HG03521 (cell line): ENCODE measurements around the gene EPHX1.
"Not testable (repeated sequence)": the region's sequence is repeated elsewhere in the genome, so short reads cannot be mapped to it uniquely, and the experiment has no call there.

Experiments used
- ATAC-seq: cut with Tn5 transposase; IDR thresholded peaks from one replicate; pipeline ENCODE4 v1.9.1; 2021; ENCODE audit warnings: mild to moderate bottlenecking, moderate library complexity; ENCODE audit not compliant: unreplicated experiment

Gene EPHX1

GRCh38 chr1:225880222-225880588 is 70.3 kb downstream of the EPHX1 start:
- no peak for ATAC-seq

GRCh38 chr1:225880636-225881035 is 70.7 kb downstream of the EPHX1 start:
- ATAC-seq, result no peak

DNA sequence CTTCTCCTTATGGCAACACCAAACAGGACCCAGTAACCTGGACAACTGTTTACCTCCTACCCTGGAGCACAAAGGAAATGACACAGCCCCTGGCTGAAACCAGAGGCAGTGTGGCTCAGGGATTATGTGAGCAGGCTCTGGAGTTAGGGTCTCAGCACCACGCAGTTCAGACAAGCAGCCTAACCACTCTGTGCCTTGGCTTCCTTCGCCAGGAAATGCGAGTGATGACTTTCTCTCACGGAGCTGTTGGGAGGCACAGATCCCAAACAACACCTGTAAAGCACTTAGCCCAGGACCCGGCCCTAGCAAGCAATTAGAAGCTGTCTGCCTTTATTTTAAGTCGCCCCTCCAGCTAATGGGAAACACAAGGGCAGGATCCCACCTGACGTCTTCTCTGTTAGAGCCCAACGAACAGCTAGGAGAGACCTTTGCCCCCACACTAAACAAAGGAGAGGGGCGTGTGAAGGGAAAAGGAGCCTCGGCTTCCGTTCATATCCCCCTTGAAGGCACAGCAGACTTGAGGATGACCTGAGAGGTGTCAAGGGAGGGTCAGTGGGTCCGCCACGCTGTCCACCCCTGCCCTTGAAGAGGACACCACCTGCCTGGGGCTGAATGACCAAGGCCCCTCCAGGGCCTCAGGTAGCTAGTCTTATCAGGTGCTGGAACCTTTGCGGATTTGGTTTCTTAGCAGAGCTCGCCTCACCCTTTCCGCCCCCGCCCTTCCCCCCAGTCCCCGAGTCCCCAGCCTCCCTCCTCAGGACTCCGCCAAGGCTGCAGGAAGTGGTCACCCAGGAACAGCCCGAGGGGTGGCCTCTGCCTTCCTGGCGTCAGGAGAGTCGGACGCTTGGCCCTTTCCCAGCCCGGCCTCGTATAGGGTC is 71.4 kb downstream of the EPHX1 start:
- ATAC-seq, result no peak

- peak; percentile 64 for ATAC-seq
These were observed 72.2 kb downstream of the EPHX1 start, which contains the start of gene TMEM63A for GRCh38 chr1:225881959-225882693. Gene TMEM63A (minus strand): TSS chr1:225882380. CDS start chr1:225877580, 4,800 bp downstream.

GRCh38 chr1:225882694-225883615 is 73.0 kb downstream of the EPHX1 start:
- peak; percentile 14 for ATAC-seq

- no peak for ATAC-seq
These were observed 73.8 kb downstream of the EPHX1 start for GRCh38 chr1:225883616-225884265.

DNA sequence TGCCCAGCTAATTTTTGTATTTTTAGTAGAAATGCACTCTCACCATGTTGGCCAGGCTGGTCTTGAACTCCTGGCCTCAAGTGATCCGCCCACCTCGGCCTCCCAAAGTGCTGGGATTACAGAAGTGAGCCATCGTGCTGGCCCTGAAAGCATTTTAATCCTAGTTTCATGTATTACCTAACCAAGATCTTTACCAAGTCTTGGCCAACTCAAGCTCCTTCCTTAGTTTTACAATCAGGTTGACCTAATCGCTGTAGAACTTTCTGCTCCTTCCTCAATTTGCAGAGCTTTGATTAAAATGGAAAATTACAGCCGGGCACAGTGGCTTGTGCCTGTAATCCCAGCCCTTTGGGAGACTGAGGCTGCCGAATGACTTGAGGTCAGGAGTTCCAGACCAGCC is 75.4 kb downstream of the EPHX1 start:
- no peak for ATAC-seq

DNA sequence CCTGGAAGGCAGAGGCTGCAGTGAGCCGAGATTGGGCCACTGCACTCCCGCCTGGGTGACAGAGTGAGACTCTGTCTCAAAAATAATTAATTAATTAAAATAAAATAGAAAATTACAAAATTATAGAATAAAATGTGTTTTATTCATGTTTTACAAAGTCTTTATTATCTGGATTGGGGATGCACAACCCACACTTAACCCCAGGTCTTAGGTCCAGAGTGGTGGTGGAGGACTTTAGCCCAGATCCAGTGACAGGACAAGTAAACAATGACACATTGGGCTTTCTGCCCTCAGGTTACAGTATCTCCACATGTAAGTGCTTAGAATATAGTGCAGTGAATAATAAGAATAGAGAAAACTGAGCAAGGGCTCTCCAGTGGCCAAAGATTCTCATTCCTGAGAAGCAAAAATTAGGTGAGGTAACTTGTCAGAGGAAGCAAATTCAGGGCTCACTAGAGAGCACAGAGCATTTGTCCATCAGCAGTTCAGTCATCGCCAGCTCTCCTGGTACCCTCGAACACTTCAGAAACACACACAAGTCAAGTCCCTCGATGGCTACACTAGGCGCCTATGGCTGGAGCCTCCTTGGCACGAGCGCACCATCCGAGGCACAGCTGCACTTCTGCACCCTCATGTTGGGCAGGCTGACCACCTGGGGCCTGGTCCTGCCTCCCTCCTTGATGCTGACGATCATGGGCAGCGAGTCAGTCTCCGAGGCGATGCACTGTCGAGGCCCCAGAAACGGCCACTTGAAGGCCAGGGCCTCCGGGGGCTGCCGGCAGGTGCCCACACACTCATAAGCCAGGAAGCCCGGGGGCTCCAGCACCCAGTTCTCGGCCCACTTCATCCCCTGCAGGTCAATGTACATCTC is 76.5 kb downstream of the EPHX1 start:
- ATAC-seq, result no peak

GRCh38 chr1:225887030-225887314 is 77.0 kb downstream of the EPHX1 start:
- ATAC-seq, result no peak

DNA sequence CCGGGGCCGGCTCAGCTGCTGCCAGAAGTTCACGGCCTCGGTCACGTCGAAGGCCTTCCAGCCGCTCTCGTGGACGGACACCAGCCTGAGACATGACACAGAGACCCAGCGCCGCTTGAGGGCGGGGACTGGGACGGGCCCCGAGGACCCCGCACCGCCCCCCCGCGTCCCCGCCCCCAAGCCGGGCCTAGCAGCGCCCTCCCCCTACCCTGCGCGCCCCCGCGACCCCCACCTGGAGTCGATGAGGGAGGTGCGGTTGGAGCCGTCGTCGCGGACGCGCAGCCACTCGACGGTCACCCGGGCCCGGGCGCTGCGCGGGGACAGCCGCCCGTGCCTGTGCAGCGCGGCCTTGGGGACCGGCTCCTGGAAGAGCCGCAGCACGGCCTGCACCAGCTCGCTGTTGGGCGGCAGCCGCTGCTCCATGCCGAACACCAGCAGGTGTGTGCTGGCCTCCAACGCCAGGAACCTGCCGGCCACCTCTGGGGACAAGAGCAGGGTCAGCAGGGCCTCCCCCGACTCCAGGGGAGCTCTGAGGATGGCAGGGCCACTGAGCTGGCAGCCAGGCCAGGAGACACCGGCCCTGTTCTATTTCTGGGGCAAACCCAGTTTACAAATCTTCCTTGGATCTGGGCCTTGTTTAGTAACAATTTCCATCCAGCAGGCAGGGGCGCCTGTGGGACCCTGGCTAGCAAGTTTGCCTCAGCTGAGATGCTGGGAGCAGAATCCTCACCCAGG is 77.8 kb downstream of the EPHX1 start:
- not testable (repeated sequence) for ATAC-seq

DNA sequence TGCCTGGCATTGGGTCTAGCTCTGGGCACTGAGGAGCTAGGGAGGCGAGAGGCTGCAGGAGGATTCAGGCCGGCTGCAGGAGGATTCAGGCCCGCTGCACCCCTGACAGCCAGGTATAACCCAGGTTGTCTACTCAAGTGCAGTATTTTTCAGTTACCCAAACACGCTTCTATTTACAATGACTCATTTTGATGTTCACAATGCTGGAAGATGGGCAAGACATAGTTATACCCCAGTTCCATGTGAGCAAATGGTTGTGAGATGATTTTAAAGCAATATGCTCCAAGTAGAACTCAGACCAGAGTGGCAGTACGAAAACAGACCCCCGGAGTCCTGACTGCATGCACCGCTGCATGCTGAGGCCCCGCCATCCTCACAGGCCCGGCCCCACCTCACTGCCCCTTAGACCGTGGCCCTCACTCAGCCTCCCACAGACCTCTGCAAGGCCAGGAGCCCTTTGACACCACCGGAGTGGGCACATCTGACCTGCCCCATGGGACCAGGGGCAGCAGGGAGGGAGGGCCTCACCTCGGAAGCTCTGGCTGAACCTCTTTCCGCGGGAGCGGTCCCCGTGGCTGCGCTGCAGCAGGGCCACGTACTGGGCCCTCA is 78.5 kb downstream of the EPHX1 start:
- no peak for ATAC-seq

GRCh38 chr1:225888898-225889601 is 79.1 kb downstream of the EPHX1 start, which contains the start of gene LEFTY1:
Gene LEFTY1 (minus strand): TSS chr1:225889146. CDS start chr1:225889066, 80 bp downstream.
- no peak for ATAC-seq

DNA sequence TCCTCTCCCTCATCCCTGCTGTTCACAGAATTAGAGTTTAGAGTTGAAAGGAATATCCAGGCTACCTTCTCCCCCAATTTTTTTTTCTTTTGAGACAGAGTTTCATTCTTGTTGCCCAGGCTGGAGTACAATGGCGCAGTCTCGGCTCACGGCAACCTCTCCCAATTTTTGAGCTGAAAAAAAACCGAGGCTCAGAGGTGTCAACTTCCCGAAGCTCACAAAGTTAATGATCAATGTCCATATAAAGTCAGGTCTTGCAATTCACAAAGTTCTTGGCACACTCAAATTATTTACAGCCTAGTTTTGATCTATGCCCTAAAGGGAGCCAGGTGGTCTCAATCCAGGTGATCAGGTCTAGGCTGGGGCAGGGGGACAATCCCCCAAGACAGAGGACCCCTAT is 79.8 kb downstream of the EPHX1 start:
- no peak for ATAC-seq

GRCh38 chr1:225890346-225891228 is 80.7 kb downstream of the EPHX1 start:
- ATAC-seq, result no peak

DNA sequence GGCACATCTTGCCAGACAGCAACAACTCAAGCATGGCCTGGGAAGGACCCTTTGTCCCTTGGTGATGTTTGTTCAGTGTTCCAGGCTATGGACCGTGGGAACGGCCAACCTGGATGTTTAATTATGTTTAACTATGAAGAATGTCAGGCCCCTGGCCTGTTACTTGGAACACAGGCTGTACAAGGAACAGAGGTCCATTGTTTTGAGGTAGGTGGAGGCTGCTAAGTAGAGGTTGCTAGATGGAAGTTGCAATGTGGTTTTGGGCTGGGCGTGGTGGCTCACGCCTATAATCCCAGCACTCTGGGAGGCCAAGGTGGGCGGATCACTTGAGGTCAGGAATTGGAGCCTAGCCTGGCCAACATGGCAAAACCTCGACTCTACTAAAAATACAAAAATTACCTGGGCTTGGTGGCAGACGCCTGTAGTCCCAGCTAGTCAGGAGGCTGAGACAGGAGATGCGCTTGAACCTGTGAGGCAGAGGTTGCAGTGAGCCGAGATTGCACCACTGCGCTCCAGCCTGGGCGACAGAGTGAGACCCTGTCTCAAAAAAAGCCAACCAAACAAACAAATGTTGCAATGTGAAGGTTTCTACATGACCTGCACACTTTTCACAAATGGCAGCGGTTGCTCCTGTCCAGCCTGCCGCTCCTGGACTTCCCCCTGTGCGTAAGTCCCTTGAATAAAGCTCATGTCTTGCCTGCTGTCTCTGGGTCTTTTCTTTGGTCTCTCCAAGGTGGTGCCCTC is 81.5 kb downstream of the EPHX1 start:
- ATAC-seq, result no peak

- no peak for ATAC-seq
These were observed 82.4 kb downstream of the EPHX1 start for GRCh38 chr1:225892307-225892706.
